ENCODE measurements around the gene CYP2D6.
"Not testable (repeated sequence)": the region's sequence is repeated elsewhere in the genome, so short reads cannot be mapped to it uniquely, and the experiment has no call there.

- TF ChIP-seq CTCF (conservative IDR thresholded peaks at IDR 0.05; ENCODE audit: low read depth, low read length); EZH2phosphoT487 (IDR thresholded peaks at IDR 0.05; ENCODE audit: borderline replicate concordance, low read length); EZH2 (IDR thresholded peaks at IDR 0.05; ENCODE audit: low read length, unreplicated experiment): not testable (repeated sequence)
These were observed 1.6 kb downstream of the CYP2D6 start for GRCh38 chr22:42128776-42129694.
